Measurements from ENCODE around the gene ZDHHC7.

GRCh38 chr16:85047867-85048455 lies 36.6 kb upstream of the ZDHHC7 start:
- TF ChIP-seq, protein P1, sequence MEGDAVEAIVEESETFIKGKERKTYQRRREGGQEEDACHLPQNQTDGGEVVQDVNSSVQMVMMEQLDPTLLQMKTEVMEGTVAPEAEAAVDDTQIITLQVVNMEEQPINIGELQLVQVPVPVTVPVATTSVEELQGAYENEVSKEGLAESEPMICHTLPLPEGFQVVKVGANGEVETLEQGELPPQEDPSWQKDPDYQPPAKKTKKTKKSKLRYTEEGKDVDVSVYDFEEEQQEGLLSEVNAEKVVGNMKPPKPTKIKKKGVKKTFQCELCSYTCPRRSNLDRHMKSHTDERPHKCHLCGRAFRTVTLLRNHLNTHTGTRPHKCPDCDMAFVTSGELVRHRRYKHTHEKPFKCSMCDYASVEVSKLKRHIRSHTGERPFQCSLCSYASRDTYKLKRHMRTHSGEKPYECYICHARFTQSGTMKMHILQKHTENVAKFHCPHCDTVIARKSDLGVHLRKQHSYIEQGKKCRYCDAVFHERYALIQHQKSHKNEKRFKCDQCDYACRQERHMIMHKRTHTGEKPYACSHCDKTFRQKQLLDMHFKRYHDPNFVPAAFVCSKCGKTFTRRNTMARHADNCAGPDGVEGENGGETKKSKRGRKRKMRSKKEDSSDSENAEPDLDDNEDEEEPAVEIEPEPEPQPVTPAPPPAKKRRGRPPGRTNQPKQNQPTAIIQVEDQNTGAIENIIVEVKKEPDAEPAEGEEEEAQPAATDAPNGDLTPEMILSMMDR (IDR thresholded peaks at IDR 0.05) = no peak
- no peak for TF ChIP-seq POLR2A (IDR thresholded peaks at IDR 0.05)
